Uterus (tissue), 2 donors: ENCODE results near the gene NAA60.
"Not testable (repeated sequence)": the region's sequence is repeated elsewhere in the genome, so short reads cannot be mapped to it uniquely, and the experiment has no call there.

Experiments
- POLR2A ChIP-seq, 2 donors: fragments of 450-650 bp; IDR thresholded peaks; one replicate each; pipeline ENCODE4 v1.6.1; 2016; ENCODE audit warnings: antibody characterized with exemption in 2 of 2, mild to moderate bottlenecking in 1 of 2, moderate library complexity in 1 of 2
- TF ChIP-seq, protein P1 (sequence below), 4 experiments: fragments of 200-600 bp in 2 of 4; fragments of 450-650 bp in 2 of 4; sonication (generic) in 2 of 4; IDR thresholded peaks; one replicate each; pipeline ENCODE4 v1.5.1; 2016 to 2019; ENCODE audit warnings: antibody characterized with exemption in 4 of 4, mild to moderate bottlenecking in 2 of 4, moderate library complexity in 1 of 4

DNA sequence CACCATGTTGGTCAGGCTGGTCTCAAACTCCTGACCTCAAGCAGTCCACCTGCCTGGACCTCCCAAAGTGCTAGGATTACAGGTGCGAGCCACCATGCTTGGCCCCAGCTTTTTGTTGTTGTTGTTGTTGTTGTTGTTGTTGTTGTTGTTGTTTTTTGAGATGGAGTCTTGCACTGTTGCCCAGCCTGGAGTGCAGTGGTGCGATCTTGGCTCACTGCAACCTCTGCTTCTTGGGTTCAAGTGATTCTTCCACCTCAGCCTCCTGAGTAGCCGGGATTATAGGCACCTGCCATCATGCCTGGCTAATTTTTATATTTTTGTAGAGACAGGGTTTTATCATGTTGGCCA lies 30.1 kb downstream of the NAA60 start:
- TF ChIP-seq, protein P1, sequence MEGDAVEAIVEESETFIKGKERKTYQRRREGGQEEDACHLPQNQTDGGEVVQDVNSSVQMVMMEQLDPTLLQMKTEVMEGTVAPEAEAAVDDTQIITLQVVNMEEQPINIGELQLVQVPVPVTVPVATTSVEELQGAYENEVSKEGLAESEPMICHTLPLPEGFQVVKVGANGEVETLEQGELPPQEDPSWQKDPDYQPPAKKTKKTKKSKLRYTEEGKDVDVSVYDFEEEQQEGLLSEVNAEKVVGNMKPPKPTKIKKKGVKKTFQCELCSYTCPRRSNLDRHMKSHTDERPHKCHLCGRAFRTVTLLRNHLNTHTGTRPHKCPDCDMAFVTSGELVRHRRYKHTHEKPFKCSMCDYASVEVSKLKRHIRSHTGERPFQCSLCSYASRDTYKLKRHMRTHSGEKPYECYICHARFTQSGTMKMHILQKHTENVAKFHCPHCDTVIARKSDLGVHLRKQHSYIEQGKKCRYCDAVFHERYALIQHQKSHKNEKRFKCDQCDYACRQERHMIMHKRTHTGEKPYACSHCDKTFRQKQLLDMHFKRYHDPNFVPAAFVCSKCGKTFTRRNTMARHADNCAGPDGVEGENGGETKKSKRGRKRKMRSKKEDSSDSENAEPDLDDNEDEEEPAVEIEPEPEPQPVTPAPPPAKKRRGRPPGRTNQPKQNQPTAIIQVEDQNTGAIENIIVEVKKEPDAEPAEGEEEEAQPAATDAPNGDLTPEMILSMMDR (IDR thresholded peaks at IDR 0.05), result not testable (repeated sequence)
- not testable (repeated sequence) for TF ChIP-seq POLR2A (IDR thresholded peaks at IDR 0.05)
